IMR-90 (cell line): ENCODE results near the gene LILRA6. TPM values are rescaled to one million over a fixed set of nuclear protein-coding genes. Genes with fewer than 3 reads are reported as not detected.

Experiments
- ATAC-seq: fragments of 200-7000 bp; cut with Tn5 transposase; 2 replicates; pipeline ENCODE4 v1.9.1; 2020; ENCODE audit warnings: low read depth, mild to moderate bottlenecking, moderate library complexity
- BruUV-seq: library from RNA; stranded (reverse); fragments of 400-500 nt; replicated peaks from 2 replicates; lab custom pipeline; 2021; lab: Mats Ljungman, UMichigan
- CTCF ChIA-PET: fragments of 300-600 bp; formaldehyde crosslinking; extraction: SDS; loops from one replicate; lab custom pipeline; 2021; ENCODE audit warnings: antibody characterized with exemption; lab: Yijun Ruan, JAX
- POLR2A ChIA-PET: fragments of 300-600 bp; sonication (Branson Sonifier 250); formaldehyde crosslinking; loops from one replicate; lab custom pipeline; 2022; ENCODE audit warnings: antibody characterized with exemption; ENCODE audit not compliant: unreplicated experiment; lab: Charles Lee
- DNase-seq: peaks from one replicate; pipeline ENCODE4 v3.0.0; 2013
- H2AFZ ChIP-seq: replicated peaks from 2 replicates; pipeline ENCODE3; 2013; ENCODE audit warnings: low read length, mild to moderate bottlenecking; ENCODE audit not compliant: poor library complexity
- H2AK5ac ChIP-seq: 2 replicates; pipeline ENCODE4 v1.6.1; 2013; ENCODE audit warnings: low read depth, low read length, inconsistent platforms
- H2AK9ac ChIP-seq: replicated peaks from 2 replicates; pipeline ENCODE3; 2013; ENCODE audit warnings: mild to moderate bottlenecking, low read depth, low read length, moderate library complexity; ENCODE audit not compliant: poor library complexity
- H2BK120ac ChIP-seq: 2 replicates; pipeline ENCODE4 v1.6.1; 2013; ENCODE audit warnings: low read depth, low read length, inconsistent platforms
- H2BK15ac ChIP-seq: 3 replicates; pipeline ENCODE4 v1.6.1; 2013; ENCODE audit warnings: low read depth, low read length, inconsistent platforms
- H2BK20ac ChIP-seq: 2 replicates; pipeline ENCODE4 v1.6.1; 2013; ENCODE audit warnings: low read depth, mild to moderate bottlenecking, inconsistent platforms, low read length, moderate library complexity
- H2BK5ac ChIP-seq: 2 replicates; pipeline ENCODE4 v1.6.1; 2013; ENCODE audit warnings: mild to moderate bottlenecking, low read depth, low read length, inconsistent platforms; ENCODE audit not compliant: poor library complexity, severe bottlenecking
- H3K14ac ChIP-seq: replicated peaks from 2 replicates; pipeline ENCODE4 v1.6.1; 2013; ENCODE audit warnings: low read depth, low read length, inconsistent platforms
- H3K18ac ChIP-seq: 2 replicates; pipeline ENCODE4 v1.6.1; 2013; ENCODE audit warnings: low read depth, low read length, control low read depth
- H3K23ac ChIP-seq: 2 replicates; pipeline ENCODE4 v1.6.1; 2013; ENCODE audit warnings: low read depth, low read length, inconsistent platforms
- H3K27ac ChIP-seq: 2 replicates; pipeline ENCODE4 v1.5.1; 2013; ENCODE audit warnings: mild to moderate bottlenecking, control low read depth, low read length; ENCODE audit not compliant: insufficient read depth
- H3K27me3 ChIP-seq: 2 replicates; pipeline ENCODE4 v1.6.1; 2013; ENCODE audit warnings: low read length; ENCODE audit not compliant: control insufficient read depth, insufficient read depth
- H3K36me3 ChIP-seq: 2 replicates; pipeline ENCODE4 v1.6.1; 2013; ENCODE audit warnings: low read length, mixed read lengths; ENCODE audit not compliant: control insufficient read depth, insufficient read depth
- H3K4ac ChIP-seq: 2 replicates; pipeline ENCODE4 v1.6.1; 2013; ENCODE audit warnings: low read depth, low read length, inconsistent platforms
- H3K4me1 ChIP-seq: 2 replicates; pipeline ENCODE4 v1.6.1; 2013; ENCODE audit warnings: low read length, mixed read lengths; ENCODE audit not compliant: control insufficient read depth, insufficient read depth
- H3K4me2 ChIP-seq: 2 replicates; pipeline ENCODE4 v1.6.1; 2013; ENCODE audit warnings: low read depth, mild to moderate bottlenecking, control low read depth, low read length, moderate library complexity
- H3K4me3 ChIP-seq: 2 replicates; pipeline ENCODE4 v1.5.1; 2013; ENCODE audit warnings: low read depth, mild to moderate bottlenecking, control low read depth, low read length, moderate library complexity; ENCODE audit not compliant: insufficient read depth
- H3K56ac ChIP-seq: 2 replicates; pipeline ENCODE4 v1.6.1; 2013; ENCODE audit warnings: low read length, inconsistent platforms; ENCODE audit not compliant: insufficient read depth; ENCODE audit errors: extremely low read depth
- H3K79me1 ChIP-seq, 2 experiments: 2 replicates each; pipeline ENCODE4 v1.6.1; 2013; ENCODE audit warnings: low read length in 2 of 2, inconsistent platforms in 1 of 2, low read depth in 1 of 2
- H3K9ac ChIP-seq: 2 replicates; pipeline ENCODE4 v1.6.1; 2013; ENCODE audit warnings: low read depth, low read length, control low read depth
- H3K9me1 ChIP-seq: 2 replicates; pipeline ENCODE4 v1.6.1; 2013; ENCODE audit warnings: low read length, inconsistent platforms; ENCODE audit not compliant: insufficient read depth
- H3K9me3 ChIP-seq: 2 replicates; pipeline ENCODE4 v1.6.1; 2013; ENCODE audit warnings: low read length; ENCODE audit not compliant: control insufficient read depth, insufficient read depth
- H4K20me1 ChIP-seq: 2 replicates; pipeline ENCODE4 v1.6.1; 2013; ENCODE audit warnings: low read length, inconsistent platforms; ENCODE audit not compliant: insufficient read depth
- H4K5ac ChIP-seq: 2 replicates; pipeline ENCODE4 v1.6.1; 2013; ENCODE audit warnings: mild to moderate bottlenecking, low read depth, low read length, control low read depth
- H4K8ac ChIP-seq, 2 experiments: 2 replicates each; pipeline ENCODE4 v1.6.1; 2013; ENCODE audit warnings: low read depth in 2 of 2, low read length in 2 of 2, control low read depth in 1 of 2, inconsistent platforms in 1 of 2
- H4K91ac ChIP-seq: 2 replicates; pipeline ENCODE4 v1.6.1; 2013; ENCODE audit warnings: low read depth, low read length, inconsistent platforms; ENCODE audit not compliant: insufficient read depth
- CHD1 ChIP-seq: IDR thresholded peaks from 2 replicates; pipeline ENCODE4 v1.6.1; 2012; ENCODE audit warnings: low read depth, low read length, improper control_type of control experiment
- ELK1 ChIP-seq: fragments of 150-350 bp; IDR thresholded peaks from 2 replicates; pipeline ENCODE4 v1.6.1; 2016; ENCODE audit warnings: low read depth, mild to moderate bottlenecking, low read length, moderate library complexity, borderline replicate concordance
- MAZ ChIP-seq: IDR thresholded peaks from 2 replicates; pipeline ENCODE4 v1.6.1; 2012; ENCODE audit warnings: low read depth, mild to moderate bottlenecking, low read length, improper control_type of control experiment, moderate library complexity, borderline replicate concordance
- MXI1 ChIP-seq: IDR thresholded peaks from 2 replicates; pipeline ENCODE4 v1.6.1; 2012; ENCODE audit warnings: low read depth, mild to moderate bottlenecking, low read length, moderate library complexity, borderline replicate concordance
- NFE2L2 ChIP-seq: fragments of 150-350 bp; IDR thresholded peaks from 2 replicates; pipeline ENCODE4 v1.6.1; 2016; ENCODE audit warnings: low read depth, mild to moderate bottlenecking, low read length
- POLR2A ChIP-seq: IDR thresholded peaks from 2 replicates; pipeline ENCODE4 v1.6.1; 2012; ENCODE audit warnings: mild to moderate bottlenecking, low read depth, low read length
- RFX5 ChIP-seq: IDR thresholded peaks from 2 replicates; pipeline ENCODE4 v1.8.0; 2012; ENCODE audit warnings: low read depth, mild to moderate bottlenecking, low read length, moderate library complexity
- SMC3 ChIP-seq: fragments of 150-350 bp; IDR thresholded peaks from 2 replicates; pipeline ENCODE4 v1.6.1; 2016; ENCODE audit warnings: low read depth, mild to moderate bottlenecking, antibody characterized with exemption, low read length, moderate library complexity
- USF2 ChIP-seq: fragments of 150-350 bp; IDR thresholded peaks from 2 replicates; pipeline ENCODE4 v1.6.1; 2017; ENCODE audit warnings: mild to moderate bottlenecking, antibody characterized with exemption, low read length, low read depth
- WGBS, 2 experiments: methylation state at CpG; one replicate each; pipeline versions ENCODE4 v1.1.5 to v1.1.7; 2013; ENCODE audit warnings: missing lambda C conversion rate in 2 of 2; ENCODE audit not compliant: insufficient read length in 1 of 2; ENCODE audit errors: extremely low coverage in 2 of 2; 5-methylcytosine and 5-hydroxymethylcytosine counted together
- dilution Hi-C: fragments of 300-500 bp; cut with HindIII; formaldehyde crosslinking; loops from one replicate; pipeline ENCODE4 v1.14.3; 2018; ENCODE audit warnings: low sequenced_read_pairs; ENCODE audit not compliant: unreplicated experiment
- in situ Hi-C: fragments of 300-500 bp; cut with MboI; formaldehyde crosslinking; loops from 3 replicates; pipeline ENCODE4 v1.14.3; 2019; ENCODE audit warnings: low sequenced_read_pairs, inconsistent platforms, mixed read lengths
- intact Hi-C: fragments of 100-400 bp; cut with micrococcal nuclease; formaldehyde crosslinking; loops from 2 replicates; pipeline ENCODE4 v1.10.0; 2022
- polyA plus RNA-seq, 3 experiments: library from polyadenylated mRNA; depleted of rRNA; stranded (reverse); fragments of >200 nt; gene quantifications; 2 replicates each; pipeline ENCODE4 v1.2.3, GENCODE V29; 2012; ENCODE audit warnings: low replicate concordance in 1 of 3
- total RNA-seq: library from RNA; depleted of rRNA; stranded (reverse); fragments of >200 nt; gene quantifications from 2 replicates; pipeline ENCODE4 v1.2.3, GENCODE V29; 2012

LILRA6 gene
- total and polyA plus RNA-seq, 2 of the 4 experiments (the other 2 are of a cell fraction), result not detected

GRCh38 chr19:54189735-54190502 is 52.7 kb downstream of the LILRA6 start:
- dilution Hi-C loops, result no loop called here
- Histone ChIP-seq H4K91ac (peak overlapping the region; percentile 93), H3K9ac (peak overlapping the region; percentile 88), H2BK20ac (peak overlapping the region; percentile 59; the same call in 1 of the 2 replicates), H3K27me3 (no peaks in the 10 kb centered on the region), H3K79me1 (peaks cover 24 to 48% of the 10 kb centered on the region in 2 experiments; a peak in 3 of 4 replicates), H3K9me1 (peaks cover 3% of the 10 kb centered on the region; the same call in 1 of the 2 replicates), H3K14ac (peak overlapping the region; percentile 94), H2AK9ac (peak overlapping the region; percentile 97), H3K18ac (peak overlapping the region; percentile 77), H3K36me3 (peaks cover 17% of the 10 kb centered on the region), H2AFZ (peak overlapping the region; percentile 96), H3K4me3 (peak overlapping the region; percentile 70), H3K56ac (peak overlapping the region; percentile 90; the same call in 1 of the 2 replicates), H2AK5ac (peak overlapping the region; percentile 59; the same call in 1 of the 2 replicates), H3K4me1 (peaks cover 5% of the 10 kb centered on the region), H3K9me3 (no peaks in the 10 kb centered on the region), H2BK5ac (peak overlapping the region; percentile 96), H2BK120ac (peak overlapping the region; percentile 88; the same call in 1 of the 2 replicates), H3K4me2 (peak overlapping the region; percentile 75), H3K27ac (peak overlapping the region; percentile 93), H3K23ac (peak overlapping the region; percentile 94), H3K4ac (peak overlapping the region; percentile 96), H4K5ac (peak overlapping the region; percentile 56), H4K20me1 (peaks cover 16% of the 10 kb centered on the region), H4K8ac (peak overlapping the region; percentile 62 to 99), H2BK15ac (peak overlapping the region; percentile 91; the same call in 1 of the 3 replicates)
- POLR2A ChIA-PET, result interaction anchor here (0.6 to 2.3 kb wide), 6 partner anchors 10 to 241 kb away, joined by 3 to 10 read pairs (median 5); partner anchors contain the start of genes LENG1 and RPS9
- DNase-seq (peak; percentile 100), ATAC-seq (peak; percentile 65)
- BruUV-seq, result no TSS peak
- WGBS, 2 experiments, result 0% methylated on average over 30 of the region's 65 CpGs; no CpG with 5 or more reads in 1 of the 2 experiments
- in situ Hi-C loops, result no loop called here
- TF ChIP-seq NFE2L2 (no peak), USF2 (peak; percentile 32; the same call in 1 of the 2 replicates), MXI1 (peak; percentile 72; the same call in 1 of the 2 replicates), CHD1 (no peak), POLR2A (peak; percentile 96), RFX5 (peak; percentile 68), SMC3 (no peak), MAZ (peak; percentile 96), ELK1 (no peak)
- CTCF ChIA-PET, result interaction anchor here (0.8 to 1.1 kb wide), 2 partner anchors 76 to 200 kb away, joined by 3 read pairs; no protein-coding TSS in a partner anchor
- intact Hi-C loops, result loop anchor here (2.0 kb wide), 2 partner anchors 21 kb away; no protein-coding TSS in a partner anchor
